ENCODE results near the gene FAM76B.

DNA sequence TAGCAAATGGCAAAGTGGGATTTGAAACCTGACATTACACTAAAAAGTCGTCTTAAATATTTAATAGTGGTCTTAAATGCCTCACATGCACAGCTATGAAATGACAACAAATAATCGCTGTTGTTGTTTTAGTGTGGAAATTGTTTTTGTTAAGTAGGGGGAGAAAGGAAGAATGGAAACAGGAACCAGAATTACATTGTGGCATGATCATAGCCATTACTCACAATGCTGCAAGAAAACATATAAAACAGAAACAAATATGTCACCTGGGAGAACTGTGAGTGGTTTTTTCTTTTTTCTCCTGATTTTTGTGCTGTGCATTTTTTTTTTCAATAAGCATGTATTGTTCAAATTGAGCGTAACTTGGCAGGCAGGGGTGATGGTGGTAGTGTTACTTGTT lies 22.9 kb downstream of the FAM76B start:
- TF ChIP-seq, protein P1, sequence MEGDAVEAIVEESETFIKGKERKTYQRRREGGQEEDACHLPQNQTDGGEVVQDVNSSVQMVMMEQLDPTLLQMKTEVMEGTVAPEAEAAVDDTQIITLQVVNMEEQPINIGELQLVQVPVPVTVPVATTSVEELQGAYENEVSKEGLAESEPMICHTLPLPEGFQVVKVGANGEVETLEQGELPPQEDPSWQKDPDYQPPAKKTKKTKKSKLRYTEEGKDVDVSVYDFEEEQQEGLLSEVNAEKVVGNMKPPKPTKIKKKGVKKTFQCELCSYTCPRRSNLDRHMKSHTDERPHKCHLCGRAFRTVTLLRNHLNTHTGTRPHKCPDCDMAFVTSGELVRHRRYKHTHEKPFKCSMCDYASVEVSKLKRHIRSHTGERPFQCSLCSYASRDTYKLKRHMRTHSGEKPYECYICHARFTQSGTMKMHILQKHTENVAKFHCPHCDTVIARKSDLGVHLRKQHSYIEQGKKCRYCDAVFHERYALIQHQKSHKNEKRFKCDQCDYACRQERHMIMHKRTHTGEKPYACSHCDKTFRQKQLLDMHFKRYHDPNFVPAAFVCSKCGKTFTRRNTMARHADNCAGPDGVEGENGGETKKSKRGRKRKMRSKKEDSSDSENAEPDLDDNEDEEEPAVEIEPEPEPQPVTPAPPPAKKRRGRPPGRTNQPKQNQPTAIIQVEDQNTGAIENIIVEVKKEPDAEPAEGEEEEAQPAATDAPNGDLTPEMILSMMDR (IDR thresholded peaks at IDR 0.05) = no peak
- no peak for TF ChIP-seq POLR2A (IDR thresholded peaks at IDR 0.05)
